DMS153 treated with DMSO at 0.1 percent for 48 hours (cell line): ENCODE measurements around the gene KCNQ2.

Source experiments
- DNase-seq: peaks from one replicate; lab custom pipeline; 2025; ENCODE audit not compliant: unreplicated experiment; lab: John Stamatoyannopoulos, UW

Gene KCNQ2

GRCh38 chr20:63471717-63471980 lies 806 bp downstream of the KCNQ2 start:
- no peak for DNase-seq

- no peak for DNase-seq
Observed at GRCh38 chr20:63471002-63471716, 1.3 kb downstream of the KCNQ2 start.

GRCh38 chr20:63470410-63470809 lies 2.0 kb downstream of the KCNQ2 start:
- no peak for DNase-seq

- DNase-seq = no peak
Observed at GRCh38 chr20:63469713-63470101, 2.7 kb downstream of the KCNQ2 start.

DNA sequence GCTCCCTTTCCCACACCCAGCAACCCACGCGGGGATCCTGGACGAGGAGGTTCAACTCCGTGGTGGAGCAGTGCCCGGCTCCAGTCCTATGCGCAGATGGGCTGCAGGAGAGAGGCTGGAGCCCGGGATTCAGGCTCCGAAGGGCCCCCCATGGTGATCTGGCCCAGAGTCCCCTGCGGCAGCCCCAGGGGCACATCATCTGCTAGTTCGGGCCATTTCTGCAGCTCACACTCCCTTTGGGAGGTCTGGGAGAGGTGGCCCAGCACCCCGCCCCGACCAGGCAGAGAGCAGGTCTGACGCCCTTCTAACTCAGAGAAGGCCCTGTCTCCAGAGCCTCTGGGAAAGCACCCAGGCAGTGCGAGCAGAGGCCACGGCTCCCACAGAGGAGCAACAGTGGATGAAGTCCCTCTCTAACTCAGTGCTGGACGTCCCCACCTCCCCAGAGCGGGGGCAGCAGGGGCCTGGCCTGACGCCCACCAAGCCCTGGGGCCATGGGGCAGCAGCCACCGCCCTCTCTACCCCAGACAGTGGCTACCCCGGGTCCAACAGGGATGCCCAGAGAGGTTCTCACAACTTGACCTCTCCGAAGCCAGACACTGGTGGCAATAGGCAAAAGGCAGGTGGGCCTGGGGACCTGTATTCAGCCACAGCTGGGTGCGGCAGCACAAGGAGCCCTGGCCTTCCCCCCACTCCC lies 3.3 kb downstream of the KCNQ2 start:
- no peak for DNase-seq

- no peak for DNase-seq
Observed at GRCh38 chr20:63468421-63468820, 4.0 kb downstream of the KCNQ2 start.

- DNase-seq = no peak
Observed at GRCh38 chr20:63467294-63468083, 5.0 kb downstream of the KCNQ2 start.

GRCh38 chr20:63466861-63467260 lies 5.6 kb downstream of the KCNQ2 start:
- DNase-seq = no peak

DNA sequence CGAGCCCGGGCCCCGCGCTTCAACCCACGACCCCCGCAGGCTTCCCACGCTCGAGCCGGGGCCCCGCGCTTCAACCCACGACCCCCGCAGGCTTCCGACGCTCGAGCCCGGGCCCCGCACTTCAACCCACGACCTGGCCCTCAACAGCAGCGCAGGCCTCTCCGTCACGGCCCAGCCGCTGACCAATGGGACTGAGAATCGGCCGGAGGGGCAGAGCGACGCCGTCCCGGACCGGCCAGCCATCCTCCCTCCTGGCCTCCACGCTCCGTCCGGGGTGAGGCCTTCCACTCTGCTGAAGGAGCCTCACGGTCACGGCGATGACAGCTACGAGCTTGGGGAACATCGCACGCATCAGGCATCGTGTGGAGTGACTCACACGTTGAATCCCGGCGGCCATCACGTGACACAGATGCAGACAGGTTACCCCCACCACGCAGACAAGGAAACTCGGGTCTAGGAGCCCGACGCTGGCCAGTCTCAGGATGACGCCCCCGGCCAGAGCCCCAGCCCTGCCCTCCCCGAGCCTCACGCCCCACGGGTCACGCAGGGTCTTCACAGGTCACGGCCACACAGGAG lies 6.1 kb downstream of the KCNQ2 start:
- no peak for DNase-seq

DNA sequence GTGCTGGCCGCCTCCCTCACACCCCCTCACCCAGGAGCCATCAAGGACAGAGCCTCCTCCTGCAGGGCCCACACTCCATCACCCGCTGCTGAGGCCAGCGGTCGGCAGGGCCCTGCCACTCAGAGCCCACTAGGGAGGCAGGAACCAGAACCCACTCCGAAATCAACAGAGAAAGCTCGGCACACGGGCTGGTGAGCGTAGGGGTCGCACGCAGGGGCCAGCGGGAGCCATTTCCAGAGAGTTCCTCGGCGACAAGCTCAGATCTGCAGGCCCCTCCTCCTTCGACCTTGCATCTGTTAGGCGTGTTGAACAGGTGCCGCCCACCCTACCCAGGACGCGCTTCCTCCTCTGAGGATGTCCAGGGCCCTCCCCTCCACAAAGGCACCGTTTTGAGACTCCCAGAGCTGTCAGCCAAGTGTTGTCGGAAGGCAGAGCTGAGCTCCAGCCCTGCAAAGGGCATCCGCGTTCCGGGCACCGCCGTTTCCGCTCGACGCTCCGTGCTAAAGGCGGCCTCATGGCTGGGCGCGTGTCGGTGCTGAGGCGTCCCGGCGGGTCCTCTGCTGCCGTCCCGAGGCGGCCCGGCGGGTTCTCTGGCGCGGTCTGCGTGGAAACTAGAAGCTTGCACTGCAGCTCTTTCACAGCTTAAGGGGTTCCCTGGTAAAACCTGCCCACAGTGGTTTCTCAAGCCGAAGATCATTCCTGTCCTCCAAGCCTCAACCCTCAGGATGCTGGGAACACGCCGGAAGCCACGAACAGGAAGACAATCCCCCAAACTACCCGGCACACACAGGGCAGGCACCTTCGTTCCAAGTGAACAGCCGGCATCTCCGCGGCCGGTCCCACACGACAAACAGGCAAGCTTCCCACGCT lies 6.8 kb downstream of the KCNQ2 start:
- no peak for DNase-seq

DNA sequence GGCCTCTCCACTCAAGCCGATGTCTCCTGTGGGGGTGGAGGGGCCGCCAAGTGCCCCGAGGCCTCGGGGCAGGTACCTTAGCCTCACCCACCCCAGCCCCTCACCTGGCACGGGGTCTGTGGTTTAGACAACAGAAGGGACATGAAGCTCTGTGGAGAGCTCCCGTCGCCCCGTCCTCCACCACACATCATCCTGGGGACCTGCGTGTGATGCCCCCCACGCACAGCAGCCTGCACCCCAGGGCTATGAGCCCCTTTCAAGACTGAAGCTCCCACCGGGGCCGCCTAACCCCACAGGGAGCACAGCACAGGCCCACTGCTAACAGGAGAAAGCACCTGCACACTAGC lies 8.2 kb downstream of the KCNQ2 start:
- no peak for DNase-seq

DNA sequence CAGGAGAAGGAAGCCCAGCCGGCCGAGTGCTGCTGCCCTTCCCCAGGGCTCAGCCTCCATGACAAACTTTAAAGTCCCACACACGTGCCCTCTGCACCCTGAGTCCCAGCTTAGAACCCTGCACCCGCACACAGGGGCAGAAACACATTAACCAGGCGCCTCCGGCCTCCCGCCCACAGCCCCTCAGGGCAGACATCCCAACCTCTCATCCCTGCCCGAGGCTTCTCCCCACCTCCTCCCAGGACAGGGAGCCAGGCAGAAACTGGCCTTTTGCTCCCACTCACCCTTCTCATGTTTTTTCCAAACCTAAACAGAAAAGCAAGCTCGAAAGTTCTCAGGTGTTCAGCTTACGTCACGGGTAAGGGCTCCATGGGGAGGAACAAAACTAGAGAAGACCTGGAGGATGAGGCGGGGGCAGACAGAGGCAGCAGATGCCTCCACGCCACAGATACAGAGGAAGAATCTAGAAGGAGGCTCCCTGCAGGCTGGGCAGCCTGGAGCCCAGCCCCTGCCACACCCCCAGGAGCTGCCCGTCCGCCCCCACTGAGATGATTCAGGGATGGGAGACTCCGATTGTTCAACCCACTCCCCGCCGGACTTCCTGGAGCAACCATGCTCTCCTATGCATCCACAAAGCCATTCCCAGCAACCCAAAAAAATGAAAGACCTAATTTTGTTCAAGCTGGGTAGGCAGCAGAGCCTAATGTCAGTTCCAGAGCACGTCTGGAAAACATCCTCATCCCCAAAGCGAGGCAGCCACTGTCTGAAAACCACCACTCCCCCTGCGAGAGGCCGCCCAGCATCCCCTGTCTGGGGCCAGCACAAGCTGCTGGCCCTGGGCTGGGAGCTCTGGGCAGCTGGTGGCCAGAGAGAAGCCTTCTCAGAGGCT lies 8.8 kb downstream of the KCNQ2 start:
- no peak for DNase-seq

- no peak for DNase-seq
Observed at GRCh38 chr20:63462244-63462643, 10.2 kb downstream of the KCNQ2 start.

GRCh38 chr20:63461104-63461763 lies 11.2 kb downstream of the KCNQ2 start:
- DNase-seq = no peak

DNA sequence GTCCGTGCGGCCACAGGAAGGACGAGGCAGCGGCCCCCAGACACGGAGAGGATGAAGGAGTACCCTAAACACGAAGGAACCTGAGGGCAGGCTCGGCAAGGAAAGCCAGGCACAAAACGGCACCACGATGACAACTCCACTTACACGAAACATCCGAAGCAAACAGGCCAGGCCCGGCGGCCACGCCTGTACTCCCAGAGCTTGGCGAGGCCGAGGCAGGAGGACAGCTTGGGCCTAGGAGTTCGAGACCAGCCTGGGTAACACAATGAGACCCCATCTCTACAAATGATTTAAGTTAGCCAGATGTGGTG lies 13.4 kb downstream of the KCNQ2 start:
- DNase-seq = no peak

- DNase-seq = no peak
Observed at GRCh38 chr20:63458170-63459069, 14.0 kb downstream of the KCNQ2 start.

DNA sequence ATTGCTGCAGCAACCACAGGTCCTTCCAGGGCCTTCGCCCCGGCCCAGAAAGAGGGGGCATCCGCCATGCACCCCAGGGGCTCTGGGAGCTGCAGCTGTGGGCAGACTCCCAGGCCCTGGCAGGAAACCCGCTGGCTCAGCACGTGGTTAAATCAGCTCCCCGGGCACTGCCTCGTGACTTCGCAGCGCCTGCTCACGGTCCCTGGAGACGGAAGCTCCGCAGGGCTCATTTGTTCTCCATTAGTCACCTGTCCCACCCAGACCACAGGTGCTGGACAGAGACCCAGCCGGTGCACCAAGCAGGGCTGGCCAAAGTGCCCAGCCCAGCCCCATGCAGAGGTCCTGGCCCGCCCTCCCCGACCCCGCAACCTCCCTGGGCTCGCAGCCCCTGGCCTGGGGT lies 14.7 kb downstream of the KCNQ2 start:
- DNase-seq = peak; percentile 48

- DNase-seq = peak; percentile 15
Observed at GRCh38 chr20:63456429-63457284, 15.8 kb downstream of the KCNQ2 start.
